Occipital lobe (tissue), 2 donors: ENCODE data around the gene HMGN2. TPM values are rescaled to one million over a fixed set of nuclear protein-coding genes. Genes with fewer than 3 reads are reported as not detected.

Source experiments
- DNase-seq: peaks from one replicate; lab custom pipeline; 2025; lab: John Stamatoyannopoulos, UW
- total RNA-seq: library from RNA; depleted of rRNA; stranded (reverse); fragments of >200 nt; gene quantifications from one replicate; pipeline ENCODE4 v1.2.3, GENCODE V29; 2014

HMGN2 gene
- total RNA-seq = 228 TPM

- peak; percentile 90 for DNase-seq
Measured at GRCh38 chr1:26472320-26472900, at the start of gene HMGN2. TSS of gene HMGN2 (plus strand) at chr1:26472440. CDS start at chr1:26472613, 173 bp downstream.

DNA sequence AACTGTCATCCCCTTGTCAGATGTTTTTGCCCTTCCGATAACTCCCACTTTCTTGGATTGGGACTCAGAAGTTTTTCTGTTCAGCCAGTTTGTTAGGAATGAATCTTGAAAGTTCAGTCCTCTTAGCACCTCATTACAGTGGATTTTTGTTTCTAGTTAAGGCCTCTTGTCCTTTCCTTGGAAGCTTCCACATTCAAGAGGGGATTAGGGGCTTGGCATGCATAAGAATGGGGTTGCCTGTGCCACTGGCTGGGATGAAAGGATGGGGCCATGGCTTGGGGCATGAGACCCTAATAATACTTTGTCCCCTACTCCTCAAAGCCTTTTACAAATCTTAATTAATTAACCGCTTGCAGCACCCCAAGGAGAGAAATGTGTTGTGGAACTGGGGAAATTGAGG lies 42.5 kb upstream of the HMGN2 start:
- DNase-seq = no peak

DNA sequence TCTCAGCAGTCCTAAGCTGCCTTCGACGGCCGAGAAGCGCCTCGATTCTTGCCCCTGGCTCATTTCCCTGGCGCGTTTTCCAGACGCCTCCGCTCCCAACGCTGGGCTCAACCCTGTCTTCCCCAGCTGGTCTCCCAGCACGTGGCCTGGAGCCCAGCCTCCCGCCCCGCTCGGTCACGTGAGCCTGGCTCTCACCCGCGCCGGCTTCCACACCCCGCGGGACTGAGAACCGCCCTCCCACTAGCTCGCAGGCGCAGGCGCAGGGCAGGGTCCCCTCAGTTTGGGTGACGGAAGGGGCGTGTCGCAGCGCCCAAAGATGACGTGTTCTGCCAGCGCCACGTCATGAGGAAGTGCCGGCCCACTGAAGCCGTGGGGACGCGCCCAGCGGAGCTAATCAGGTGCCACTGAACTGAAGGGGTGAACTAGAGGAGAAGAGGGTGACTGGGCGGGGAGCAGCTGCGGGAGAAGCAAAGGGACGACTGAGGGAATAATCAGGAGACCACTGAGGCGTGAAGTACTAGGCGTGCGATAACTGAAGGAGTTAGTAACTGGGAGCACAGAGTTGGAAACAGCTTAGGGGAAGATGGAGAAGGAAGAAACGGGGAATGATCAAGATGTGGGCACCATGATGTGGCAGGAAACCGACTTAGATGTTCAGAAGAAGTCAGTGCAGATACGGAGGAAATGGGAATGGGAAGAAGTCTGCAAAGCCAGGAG lies 40.1 kb upstream of the HMGN2 start, which contains the start of gene DHDDS:
DHDDS (plus strand) TSS at position 343 of the 717 bp plus-strand sequence. CDS start 625 bp downstream, outside the sequence.
- DNase-seq = peak; percentile 98

- no peak for DNase-seq
Measured at GRCh38 chr1:26432793-26433192, 39.4 kb upstream of the HMGN2 start.

GRCh38 chr1:26434161-26434752 lies 38.0 kb upstream of the HMGN2 start:
- DNase-seq = no peak

DNA sequence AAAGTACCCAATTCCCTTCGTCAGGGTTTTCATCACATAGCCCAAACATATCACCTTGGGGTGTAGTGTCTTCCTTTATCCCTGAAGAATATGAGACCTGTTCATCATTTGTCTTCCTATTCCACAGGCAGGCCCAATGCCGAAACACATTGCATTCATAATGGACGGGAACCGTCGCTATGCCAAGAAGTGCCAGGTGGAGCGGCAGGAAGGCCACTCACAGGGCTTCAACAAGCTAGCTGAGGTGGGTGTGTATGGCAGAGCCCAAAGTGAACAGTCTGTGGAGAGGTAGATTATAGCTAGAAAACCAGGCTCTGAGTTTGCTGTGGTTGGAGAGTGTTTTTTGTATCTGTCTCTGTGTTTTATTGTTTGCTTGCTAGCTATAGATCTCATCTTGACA lies 34.2 kb upstream of the HMGN2 start:
- no peak for DNase-seq

DNA sequence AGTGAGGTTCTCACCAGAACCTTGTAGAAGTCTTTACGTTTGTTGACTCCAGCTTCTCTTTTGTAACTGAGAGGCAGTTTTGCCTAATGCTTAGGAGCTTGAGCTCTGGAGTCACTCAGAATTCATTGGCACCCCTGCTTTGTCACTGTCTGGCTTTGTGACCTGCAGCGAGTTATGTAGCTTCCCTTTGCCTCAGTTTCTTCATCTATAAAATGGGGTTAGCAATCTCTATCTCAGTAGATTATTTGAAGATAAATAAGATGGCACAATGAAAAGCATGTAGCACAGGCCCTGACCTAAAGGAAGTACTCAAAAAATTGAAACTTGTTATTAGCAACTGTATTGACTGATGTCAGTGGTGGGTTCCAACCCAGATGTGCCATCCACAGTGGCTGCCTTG lies 32.0 kb upstream of the HMGN2 start:
- no peak for DNase-seq

- no peak for DNase-seq
Measured at GRCh38 chr1:26449868-26450267, 22.4 kb upstream of the HMGN2 start.

DNA sequence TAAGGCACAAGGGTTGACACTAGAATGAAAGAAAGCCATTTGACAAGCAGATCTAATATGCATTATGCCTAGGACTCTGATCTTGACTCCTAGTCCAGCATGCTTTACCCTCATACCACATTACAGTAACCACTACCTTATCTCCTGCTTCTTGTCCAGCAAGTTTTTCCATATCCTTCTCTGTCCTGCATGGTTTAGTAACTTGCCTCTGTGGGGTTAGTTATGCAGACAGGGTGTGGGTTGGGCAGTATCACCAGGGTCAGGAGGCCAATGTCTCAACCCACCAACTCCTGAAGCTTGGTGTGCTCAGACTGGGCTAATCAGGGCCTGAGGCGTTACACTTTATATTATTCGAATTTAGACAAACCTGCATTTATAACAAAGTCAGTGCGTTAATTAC lies 21.3 kb upstream of the HMGN2 start:
- no peak for DNase-seq

DNA sequence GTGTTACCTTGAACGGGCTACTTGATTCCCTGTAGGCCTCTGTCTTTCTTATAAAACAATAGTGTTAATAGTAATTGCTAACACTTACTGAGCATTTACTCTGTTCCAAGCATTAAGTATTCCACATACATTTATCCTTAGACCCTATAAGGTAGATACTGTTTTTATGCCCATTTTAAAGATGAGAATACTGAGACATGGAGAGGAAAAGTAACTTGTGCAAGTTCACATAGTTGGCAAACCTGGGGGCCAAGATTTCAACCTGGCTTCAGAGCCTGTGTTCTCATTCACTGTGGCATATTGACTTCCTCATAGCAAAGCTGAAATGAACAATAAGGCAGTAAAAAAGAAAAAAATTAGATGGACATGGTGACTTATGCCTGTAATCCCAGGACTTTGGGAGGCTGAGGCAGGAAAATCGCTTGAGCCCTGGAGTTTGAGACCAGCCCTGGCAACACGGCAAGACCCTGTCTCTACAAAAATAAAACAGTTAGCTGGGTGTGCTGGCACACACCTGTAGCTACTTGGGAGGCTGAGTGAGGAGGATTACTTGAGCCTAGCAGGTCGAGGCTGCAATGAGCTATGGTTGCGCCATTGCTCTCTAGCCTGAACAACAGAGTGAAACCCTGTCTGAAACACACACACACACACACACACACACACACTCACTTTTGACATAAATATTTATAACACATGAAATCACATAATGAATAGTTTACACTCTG lies 19.6 kb upstream of the HMGN2 start:
- no peak for DNase-seq

GRCh38 chr1:26459148-26459547 lies 13.1 kb upstream of the HMGN2 start:
- no peak for DNase-seq

- no peak for DNase-seq
Measured at GRCh38 chr1:26459573-26460031, 12.6 kb upstream of the HMGN2 start.

GRCh38 chr1:26468911-26469310 lies 3.3 kb upstream of the HMGN2 start:
- no peak for DNase-seq

- DNase-seq = no peak
Measured at GRCh38 chr1:26469558-26469957, 2.7 kb upstream of the HMGN2 start.

- no peak for DNase-seq
Measured at GRCh38 chr1:26470878-26471497, 1.3 kb upstream of the HMGN2 start.

DNA sequence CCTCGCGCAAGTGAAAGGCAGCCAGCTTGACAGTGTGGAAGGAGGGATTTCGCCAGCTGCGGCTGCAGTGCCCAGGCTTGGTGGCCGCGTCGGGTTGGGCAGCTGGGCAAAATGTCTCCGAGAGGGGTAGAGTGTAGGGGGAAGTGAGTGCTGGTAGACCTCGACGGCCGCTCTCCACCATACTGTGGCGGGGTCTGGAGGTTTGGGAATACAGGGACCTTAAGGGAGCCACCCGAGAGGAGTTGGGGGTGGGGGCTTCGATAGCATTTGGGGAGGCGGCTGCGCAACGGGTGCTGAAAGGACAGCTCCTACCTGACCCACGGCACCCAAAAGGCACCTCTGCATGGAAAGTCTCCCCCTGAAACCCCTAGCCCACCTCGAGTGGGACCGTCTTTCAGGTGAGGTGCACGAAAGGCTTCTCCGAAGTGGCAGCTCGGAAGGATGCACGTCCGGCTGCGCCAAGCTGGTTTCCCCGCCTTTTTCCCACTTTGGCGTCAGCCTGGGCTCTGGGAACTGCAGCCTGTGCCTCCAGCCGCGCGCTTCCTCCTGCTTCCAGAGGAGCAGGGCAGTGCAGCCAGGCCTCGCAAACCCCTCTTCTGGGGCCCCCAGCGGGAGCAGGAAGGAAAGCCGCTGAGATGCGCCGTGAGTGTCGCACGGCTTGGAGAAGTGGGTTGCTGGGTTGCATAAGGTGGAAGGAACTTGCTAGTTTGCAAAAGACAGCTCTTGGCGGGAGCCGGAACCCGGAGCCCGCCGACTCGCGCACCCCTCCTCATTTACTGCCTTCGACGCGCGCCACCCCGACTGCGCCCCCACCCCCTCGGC lies 531 bp upstream of the HMGN2 start:
- peak; percentile 32 for DNase-seq

DNA sequence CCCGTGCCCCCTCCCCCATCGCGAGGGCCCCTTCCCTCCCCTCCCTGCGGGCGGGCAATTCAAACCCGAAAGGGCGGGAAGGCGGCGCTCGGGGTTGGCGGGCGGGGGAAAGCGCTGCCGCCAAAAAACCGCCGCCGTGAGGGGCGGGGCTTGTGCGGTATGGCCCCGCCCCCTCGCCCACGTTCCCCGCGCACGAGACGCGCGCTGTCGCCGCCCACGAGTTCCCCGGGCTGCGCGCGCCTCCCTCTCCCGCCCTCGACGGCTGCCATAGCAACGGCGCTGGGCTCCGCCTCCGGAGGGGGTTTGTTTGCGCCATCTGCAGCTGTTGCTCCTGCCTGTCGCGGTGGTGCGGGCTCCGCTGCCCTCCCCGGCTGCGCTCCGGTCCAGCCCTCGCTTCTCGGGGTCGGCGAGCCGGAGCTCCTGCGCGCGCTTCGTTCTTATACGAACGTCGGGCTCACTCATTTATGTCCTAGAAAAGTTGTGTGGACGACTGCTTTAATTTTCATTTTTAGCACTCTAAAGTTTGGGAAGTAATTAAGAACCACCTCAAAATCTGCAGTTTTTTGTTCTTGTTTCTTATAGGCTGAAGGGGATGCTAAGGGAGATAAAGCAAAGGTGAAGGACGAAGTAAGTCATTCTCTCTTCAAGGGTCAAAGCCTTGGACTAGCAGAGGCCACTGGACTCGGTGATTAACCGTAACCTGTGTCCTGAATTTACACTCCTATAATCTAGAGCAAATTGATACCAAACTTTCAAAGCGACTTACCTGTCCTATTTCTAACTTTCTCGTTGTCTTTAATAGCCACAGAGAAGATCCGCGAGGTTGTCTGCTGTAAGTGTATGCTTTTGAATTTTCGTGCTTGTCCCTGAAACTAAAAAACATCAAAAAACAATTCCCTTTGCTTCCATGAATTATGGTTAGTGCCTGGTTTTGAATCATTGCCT lies 933 bp downstream of the HMGN2 start:
- peak; percentile 95 for DNase-seq

- DNase-seq = no peak
Measured at GRCh38 chr1:26474818-26475217, 2.6 kb downstream of the HMGN2 start.

DNA sequence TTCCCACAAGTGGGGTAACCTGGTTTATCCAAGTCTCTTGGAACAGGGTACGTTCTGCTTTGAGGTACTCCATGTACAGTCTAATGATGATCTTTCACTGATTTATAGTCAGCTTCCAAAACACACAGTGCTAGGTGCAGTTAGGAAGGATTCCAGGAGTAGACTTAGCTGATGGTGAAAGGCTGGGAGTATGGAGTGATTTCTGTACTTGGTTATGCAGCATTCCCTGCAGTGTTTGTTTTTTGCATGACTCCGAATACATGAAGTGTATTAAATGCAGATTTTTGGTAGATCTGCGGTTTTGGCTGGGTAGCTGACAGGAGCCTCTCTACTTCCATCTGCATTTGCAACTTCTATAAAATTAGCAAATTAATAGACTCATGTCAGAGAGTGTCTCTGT lies 3.7 kb downstream of the HMGN2 start:
- no peak for DNase-seq

GRCh38 chr1:26476958-26477357 lies 4.7 kb downstream of the HMGN2 start:
- no peak for DNase-seq
